Loucy (cell line): Measurements from ENCODE around the gene NUTF2.

Experiments
- H2AFZ ChIP-seq: fragments of 200-600 bp; sonication (generic); 2 replicates; pipeline ENCODE4 v1.6.0; 2016; ENCODE audit warnings: antibody characterized with exemption, mild to moderate bottlenecking, low read length, moderate library complexity
- H3F3A ChIP-seq: fragments of 200-600 bp; 2 replicates; pipeline ENCODE4 v1.6.0; 2016; ENCODE audit warnings: antibody characterized with exemption, low read depth, mild to moderate bottlenecking
- H3K27me3 ChIP-seq: fragments of 200-600 bp; sonication (generic); 2 replicates; pipeline ENCODE4 v1.6.1; 2014; ENCODE audit warnings: low read length, mild to moderate bottlenecking; ENCODE audit not compliant: insufficient read depth, poor library complexity, severe bottlenecking
- H3K36me3 ChIP-seq: fragments of 200-600 bp; sonication (generic); 2 replicates; pipeline ENCODE4 v1.6.1; 2016; ENCODE audit warnings: low read length; ENCODE audit not compliant: insufficient read depth
- H3K4me1 ChIP-seq: fragments of 200-600 bp; sonication (generic); 2 replicates; pipeline ENCODE4 v1.5.1; 2014; ENCODE audit warnings: low read length, mild to moderate bottlenecking; ENCODE audit not compliant: insufficient read depth, poor library complexity, severe bottlenecking
- H3K4me2 ChIP-seq: fragments of 200-600 bp; sonication (generic); 2 replicates; pipeline ENCODE4 v1.6.0; 2014; ENCODE audit warnings: antibody characterized with exemption, low read length, low read depth, mild to moderate bottlenecking; ENCODE audit not compliant: poor library complexity, severe bottlenecking
- H3K4me3 ChIP-seq: fragments of 200-600 bp; sonication (generic); 2 replicates; pipeline ENCODE4 v1.5.1; 2014; ENCODE audit warnings: low read length, mild to moderate bottlenecking, mixed read lengths; ENCODE audit not compliant: poor library complexity, severe bottlenecking
- H3K79me2 ChIP-seq: fragments of 200-600 bp; sonication (generic); 2 replicates; pipeline ENCODE4 v1.6.1; 2014; ENCODE audit warnings: low read length; ENCODE audit not compliant: insufficient read depth
- H3K9ac ChIP-seq: fragments of 200-600 bp; sonication (generic); 2 replicates; pipeline ENCODE4 v1.6.0; 2014; ENCODE audit warnings: mild to moderate bottlenecking, low read depth, low read length, moderate library complexity; ENCODE audit not compliant: poor library complexity, severe bottlenecking
- H3K9me2 ChIP-seq: fragments of 200-600 bp; sonication (generic); replicated peaks from 2 replicates; pipeline ENCODE4 v1.6.1; 2016; ENCODE audit warnings: low read depth, low read length, mixed read lengths
- H3K9me3 ChIP-seq: fragments of 200-600 bp; sonication (generic); 2 replicates; pipeline ENCODE4 v1.6.1; 2014; ENCODE audit warnings: mild to moderate bottlenecking, antibody characterized with exemption, low read length, low read depth; ENCODE audit not compliant: insufficient read depth
- H4K20me1 ChIP-seq: fragments of 200-600 bp; sonication (generic); 2 replicates; pipeline ENCODE4 v1.6.0; 2014; ENCODE audit warnings: antibody characterized with exemption, low read length, mild to moderate bottlenecking; ENCODE audit not compliant: insufficient read depth, poor library complexity, severe bottlenecking
- CTCF ChIP-seq: fragments of 200-600 bp; sonication (generic); conservative IDR thresholded peaks from 2 replicates; pipeline ENCODE4 v1.5.1; 2014; ENCODE audit warnings: mild to moderate bottlenecking, antibody characterized with exemption, low read length
- EZH2phosphoT487 ChIP-seq: fragments of 200-600 bp; IDR thresholded peaks from 2 replicates; pipeline ENCODE4 v1.6.1; 2018; ENCODE audit warnings: antibody characterized with exemption, mild to moderate bottlenecking, moderate library complexity, borderline replicate concordance

The NUTF2 gene

GRCh38 chr16:67878846-67879245 lies 32.1 kb downstream of the NUTF2 start:
- Histone ChIP-seq H2AFZ (no peak overlapping the region), H3K9me3 (no peaks in the 10 kb centered on the region), H3K9me2 (no peaks in the 10 kb centered on the region), H3K4me2 (no peak overlapping the region), H3K36me3 (peaks cover 73% of the 10 kb centered on the region; the same call in 1 of the 2 replicates), H3F3A (no peaks in the 10 kb centered on the region), H3K27me3 (no peaks in the 10 kb centered on the region), H3K79me2 (peaks cover 37% of the 10 kb centered on the region), H3K4me3 (no peak overlapping the region), H3K4me1 (peaks cover 19% of the 10 kb centered on the region), H4K20me1 (peaks cover 28% of the 10 kb centered on the region), H3K9ac (no peak overlapping the region)
- TF ChIP-seq EZH2phosphoT487 (no peak), CTCF (no peak)

GRCh38 chr16:67879462-67879861 lies 32.7 kb downstream of the NUTF2 start:
- peaks cover 79% of the 10 kb centered on the region; the same call in 1 of the 2 replicates for H3K36me3 ChIP-seq
- TF ChIP-seq CTCF = no peak
- TF ChIP-seq EZH2phosphoT487 = no peak
- H2AFZ ChIP-seq = no peak overlapping the region
- no peaks in the 10 kb centered on the region for H3K9me2 ChIP-seq
- no peaks in the 10 kb centered on the region for H3F3A ChIP-seq
- H3K27me3 ChIP-seq = no peaks in the 10 kb centered on the region
- H3K9ac ChIP-seq = no peak overlapping the region
- no peaks in the 10 kb centered on the region for H3K9me3 ChIP-seq
- H3K4me2 ChIP-seq = no peak overlapping the region
- peaks cover 13% of the 10 kb centered on the region for H3K4me1 ChIP-seq
- H3K4me3 ChIP-seq = no peak overlapping the region
- H4K20me1 ChIP-seq = peaks cover 22% of the 10 kb centered on the region
- H3K79me2 ChIP-seq = peaks cover 31% of the 10 kb centered on the region

GRCh38 chr16:67879936-67880335 lies 33.2 kb downstream of the NUTF2 start:
- Histone ChIP-seq H3K4me2 (no peak overlapping the region), H3K4me1 (peaks cover 12% of the 10 kb centered on the region), H3K9ac (no peak overlapping the region), H3K36me3 (peaks cover 84% of the 10 kb centered on the region; the same call in 1 of the 2 replicates), H2AFZ (no peak overlapping the region), H4K20me1 (peaks cover 17% of the 10 kb centered on the region), H3K9me2 (no peaks in the 10 kb centered on the region), H3K79me2 (peaks cover 26% of the 10 kb centered on the region), H3K4me3 (no peak overlapping the region), H3K27me3 (no peaks in the 10 kb centered on the region), H3K9me3 (no peaks in the 10 kb centered on the region), H3F3A (no peaks in the 10 kb centered on the region)
- TF ChIP-seq CTCF (no peak), EZH2phosphoT487 (no peak)
